ENCODE measurements around the gene NRAS. TPM values are rescaled to one million over a fixed set of nuclear protein-coding genes. Genes with fewer than 3 reads are reported as not detected.
A peak's percentile ranks its signal among the peaks of the same experiment; 100 is the strongest.
"Not testable (repeated sequence)": the region's sequence is repeated elsewhere in the genome, so short reads cannot be mapped to it uniquely, and the experiment has no call there.

Gene NRAS
- total RNA-seq, 2 donors from 2014 or later: 75.0 to 78.0 TPM

GRCh38 chr1:114755006-114755931 is 38.7 kb upstream of the NRAS start:
- WGBS, 2 experiments (ENCODE audit: insufficient coverage in 1 of 2, insufficient read length in 1 of 2): 84 to 86% methylated on average over 6 to 7 of the region's 7 CpGs
- Histone ChIP-seq H3K9me3 (ENCODE audit: control insufficient read depth, low read length) (peaks cover 9% of the 10 kb centered on the region), H3K9ac (ENCODE audit: extremely low read depth, low read length, poor library complexity, severe bottlenecking) (peak overlapping the region; percentile 100), H3K36me3 (ENCODE audit: control insufficient read depth, insufficient read depth, low read length) (peaks cover 24% of the 10 kb centered on the region), H3K27ac (ENCODE audit: low read depth, low read length) (no peak overlapping the region), H3K4me1 (ENCODE audit: control insufficient read depth, insufficient read depth, low read length) (peaks cover 4% of the 10 kb centered on the region), H3K4me3 (ENCODE audit: low read length) (peak overlapping the region; percentile 93), H3K27me3 (ENCODE audit: control insufficient read depth, insufficient read depth, low read length, poor library complexity, severe bottlenecking) (no peaks in the 10 kb centered on the region)
- Mint-ChIP-seq H3K36me3 (ENCODE audit: low read depth) (peaks cover 20% of the 10 kb centered on the region), H3K27me3 (ENCODE audit: insufficient read depth) (no peaks in the 10 kb centered on the region), H3K4me1 (peaks cover 55% of the 10 kb centered on the region), H3K9me3 (peaks cover 1% of the 10 kb centered on the region), H3K4me3 (peak overlapping the region; percentile 100), H3K27ac (peak overlapping the region; percentile 100)
- no peak for TF ChIP-seq CTCF (conservative IDR thresholded peaks at IDR 0.05)
- no peak for DNase-seq

- not testable (repeated sequence) for H3K27ac ChIP-seq (ENCODE audit: low read depth, low read length); H3K27me3 ChIP-seq (ENCODE audit: control insufficient read depth, insufficient read depth, low read length, poor library complexity, severe bottlenecking); H3K9me3 Mint-ChIP-seq; H3K27me3 Mint-ChIP-seq (ENCODE audit: insufficient read depth); H3K9me3 ChIP-seq (ENCODE audit: control insufficient read depth, low read length); DNase-seq; H3K4me1 ChIP-seq (ENCODE audit: control insufficient read depth, insufficient read depth, low read length); H3K9ac ChIP-seq (ENCODE audit: extremely low read depth, low read length, poor library complexity, severe bottlenecking)
- Histone ChIP-seq H3K4me3 (ENCODE audit: low read length) (peak overlapping the region; percentile 93), H3K36me3 (ENCODE audit: control insufficient read depth, insufficient read depth, low read length) (peaks cover 40% of the 10 kb centered on the region)
- H3K36me3 Mint-ChIP-seq (ENCODE audit: low read depth): peaks cover 34% of the 10 kb centered on the region
- whole genome bisulfite sequencing, 2 experiments (ENCODE audit: insufficient coverage in 1 of 2, insufficient read length in 1 of 2): 83 to 93% methylated on average over 1 to 6 of the region's 6 CpGs
- H3K4me3 Mint-ChIP-seq: peak overlapping the region; percentile 29
- peaks cover 55% of the 10 kb centered on the region for H3K4me1 Mint-ChIP-seq
- H3K27ac Mint-ChIP-seq: peak overlapping the region; percentile 69
These were observed 37.1 kb upstream of the NRAS start for GRCh38 chr1:114753702-114754101.

GRCh38 chr1:114753143-114753542 is 36.6 kb upstream of the NRAS start:
- Histone ChIP-seq H3K4me1 (ENCODE audit: control insufficient read depth, insufficient read depth, low read length) (peaks cover 1% of the 10 kb centered on the region), H3K4me3 (ENCODE audit: low read length) (peak overlapping the region; percentile 93), H3K27ac (ENCODE audit: low read depth, low read length) (no peak overlapping the region), H3K9ac (ENCODE audit: extremely low read depth, low read length, poor library complexity, severe bottlenecking) (no peak overlapping the region), H3K27me3 (ENCODE audit: control insufficient read depth, insufficient read depth, low read length, poor library complexity, severe bottlenecking) (no peaks in the 10 kb centered on the region), H3K9me3 (ENCODE audit: control insufficient read depth, low read length) (no peaks in the 10 kb centered on the region), H3K36me3 (ENCODE audit: control insufficient read depth, insufficient read depth, low read length) (peaks cover 46% of the 10 kb centered on the region)
- peak overlapping the region; percentile 69 for H3K27ac Mint-ChIP-seq
- no peak for DNase-seq
- H3K36me3 Mint-ChIP-seq (ENCODE audit: low read depth): peaks cover 40% of the 10 kb centered on the region
- no peak for TF ChIP-seq CTCF (conservative IDR thresholded peaks at IDR 0.05)
- no peaks in the 10 kb centered on the region for H3K27me3 Mint-ChIP-seq (ENCODE audit: insufficient read depth)
- H3K9me3 Mint-ChIP-seq: no peaks in the 10 kb centered on the region
- H3K4me3 Mint-ChIP-seq: peak overlapping the region; percentile 29
- peaks cover 57% of the 10 kb centered on the region for H3K4me1 Mint-ChIP-seq
- WGBS, 2 experiments (ENCODE audit: insufficient coverage in 1 of 2, insufficient read length in 1 of 2): 75 to 78% methylated on average over 4 of the region's 4 CpGs
